Neural progenitor cell (in vitro differentiated cells): ENCODE measurements around the gene BRAT1. TPM values are rescaled to one million over a fixed set of nuclear protein-coding genes. Genes with fewer than 3 reads are reported as not detected.

Source experiments
- DNase-seq: peaks from one replicate; pipeline ENCODE4 v3.0.0-alpha.2; 2016; ENCODE audit warnings: low spot score
- H2AFZ ChIP-seq: fragments of 200-600 bp; sonication (generic); replicated peaks from 2 replicates; pipeline ENCODE4 v1.6.1; 2016; ENCODE audit warnings: antibody characterized with exemption
- H3F3A ChIP-seq: fragments of 200-600 bp; sonication (generic); 2 replicates; pipeline ENCODE4 v1.6.1; 2016; ENCODE audit warnings: antibody characterized with exemption, low read depth
- H3K27ac ChIP-seq: fragments of 200-600 bp; sonication (generic); 2 replicates; pipeline ENCODE4 v1.5.1; 2016; ENCODE audit warnings: mild to moderate bottlenecking
- H3K27me3 ChIP-seq: fragments of 200-600 bp; sonication (generic); 2 replicates; pipeline ENCODE4 v1.6.1; 2016; ENCODE audit warnings: mild to moderate bottlenecking, moderate library complexity
- H3K36me3 ChIP-seq: fragments of 200-600 bp; sonication (generic); 2 replicates; pipeline ENCODE4 v1.5.1; 2016
- H3K4me1 ChIP-seq: fragments of 200-600 bp; sonication (generic); 2 replicates; pipeline ENCODE4 v1.6.1; 2016; ENCODE audit warnings: mixed run types
- H3K4me2 ChIP-seq: fragments of 200-600 bp; sonication (generic); 2 replicates; pipeline ENCODE4 v1.6.1; 2016
- H3K4me3 ChIP-seq: fragments of 200-600 bp; sonication (generic); 2 replicates; pipeline ENCODE4 v1.5.1; 2016
- H3K79me2 ChIP-seq: fragments of 200-600 bp; sonication (generic); 2 replicates; pipeline ENCODE4 v1.6.1; 2016; ENCODE audit warnings: low read depth
- H3K9ac ChIP-seq: fragments of 200-600 bp; sonication (generic); 2 replicates; pipeline ENCODE4 v1.6.1; 2016
- H3K9me3 ChIP-seq: fragments of 200-600 bp; sonication (generic); 2 replicates; pipeline ENCODE4 v1.5.1; 2016; ENCODE audit warnings: low read depth
- H4K20me1 ChIP-seq: fragments of 200-600 bp; sonication (generic); 2 replicates; pipeline ENCODE4 v1.6.1; 2016; ENCODE audit warnings: low read depth
- H3K27ac Mint-ChIP-seq: 3 replicates; pipeline ENCODE4 v1.8.0; 2021; ENCODE audit warnings: mixed read lengths
- H3K27me3 Mint-ChIP-seq: 2 replicates; pipeline ENCODE4 v1.8.0; 2022; ENCODE audit warnings: low read depth, mild to moderate bottlenecking, inconsistent platforms, moderate library complexity, mixed read lengths; ENCODE audit not compliant: insufficient read depth
- H3K36me3 Mint-ChIP-seq: 3 replicates; pipeline ENCODE4 v1.8.0; 2021; ENCODE audit warnings: mixed read lengths
- H3K4me1 Mint-ChIP-seq: 3 replicates; pipeline ENCODE4 v1.8.0; 2021; ENCODE audit warnings: mixed read lengths
- H3K4me3 Mint-ChIP-seq: 3 replicates; pipeline ENCODE4 v1.8.0; 2021; ENCODE audit warnings: mild to moderate bottlenecking, moderate library complexity, mixed read lengths
- H3K9me3 Mint-ChIP-seq: 3 replicates; pipeline ENCODE4 v1.8.0; 2020; ENCODE audit warnings: mixed read lengths
- EZH2 ChIP-seq: fragments of 200-600 bp; sonication (generic); IDR thresholded peaks from 2 replicates; pipeline ENCODE4 v1.6.1; 2017; ENCODE audit warnings: antibody characterized with exemption, mild to moderate bottlenecking, moderate library complexity
- EZH2phosphoT487 ChIP-seq: fragments of 200-600 bp; sonication (generic); IDR thresholded peaks from 2 replicates; pipeline ENCODE4 v1.6.1; 2017; ENCODE audit warnings: antibody characterized with exemption
- total RNA-seq: library from RNA; depleted of rRNA; stranded (reverse); fragments of >200 nt; gene quantifications from 2 replicates; pipeline ENCODE4 v1.2.3, GENCODE V29; 2015; ENCODE audit warnings: low replicate concordance
- TF ChIP-seq, protein P1 (sequence below): fragments of 200-600 bp; sonication (generic); IDR thresholded peaks from 2 replicates; pipeline ENCODE4 v1.5.1; 2017; ENCODE audit warnings: antibody characterized with exemption, mild to moderate bottlenecking

BRAT1 gene
- total RNA-seq, 1 donor from 2014 or later = 9.3 TPM

DNA sequence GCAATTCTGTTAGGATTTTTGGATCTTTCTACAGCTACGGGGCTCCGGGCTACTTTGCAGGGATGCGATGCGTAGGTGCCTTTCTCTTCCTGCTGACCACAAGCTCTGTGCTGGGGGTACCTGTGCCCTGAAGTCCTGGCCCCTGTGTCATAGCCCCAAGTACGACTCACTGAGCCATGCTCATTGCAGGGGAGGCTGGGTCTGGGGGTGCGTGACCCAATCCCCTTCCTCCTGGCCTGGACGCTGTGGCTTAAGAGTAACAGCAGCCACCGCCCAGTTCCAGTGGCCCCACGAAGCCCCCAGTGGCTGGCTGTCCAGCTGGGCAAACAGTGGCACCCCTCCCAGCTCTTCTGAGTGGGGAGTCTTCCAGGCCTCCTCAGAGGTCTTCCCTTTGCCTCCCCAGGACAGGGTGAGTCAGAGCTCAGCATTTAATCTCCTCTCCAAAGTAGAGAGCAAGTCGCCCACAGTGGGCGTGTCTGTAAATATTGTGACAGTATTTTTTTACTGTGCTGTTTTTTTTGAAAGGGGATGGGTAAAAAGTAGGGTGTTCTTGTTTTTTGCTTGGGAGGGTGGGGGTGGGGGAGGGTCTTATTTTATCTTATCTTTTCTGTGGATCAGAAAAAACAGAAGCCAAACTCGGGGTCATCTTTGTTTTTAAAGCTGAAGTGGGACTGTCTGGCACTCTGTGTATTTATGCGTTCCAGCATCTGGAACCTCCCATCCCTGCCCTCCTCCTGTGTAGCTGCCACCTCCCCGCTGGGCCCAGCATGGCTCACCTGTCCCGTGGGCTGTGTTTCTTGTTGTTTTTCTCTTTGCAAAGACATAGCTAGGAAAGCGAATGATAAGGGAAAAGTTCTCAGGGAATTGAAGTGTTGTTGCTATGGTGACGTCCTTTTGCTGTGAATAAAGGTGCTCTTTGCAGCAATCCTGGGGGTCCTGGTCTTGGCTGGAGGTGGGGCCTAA, 27.5 kb downstream of the BRAT1 start:
- peak overlapping the region; percentile 25 for H3K27ac ChIP-seq
- H3K4me3 Mint-ChIP-seq = peak overlapping the region; percentile 52
- no peak overlapping the region for H3K4me2 ChIP-seq
- H3K79me2 ChIP-seq = peaks cover 40% of the 10 kb centered on the region
- TF ChIP-seq, protein P1, sequence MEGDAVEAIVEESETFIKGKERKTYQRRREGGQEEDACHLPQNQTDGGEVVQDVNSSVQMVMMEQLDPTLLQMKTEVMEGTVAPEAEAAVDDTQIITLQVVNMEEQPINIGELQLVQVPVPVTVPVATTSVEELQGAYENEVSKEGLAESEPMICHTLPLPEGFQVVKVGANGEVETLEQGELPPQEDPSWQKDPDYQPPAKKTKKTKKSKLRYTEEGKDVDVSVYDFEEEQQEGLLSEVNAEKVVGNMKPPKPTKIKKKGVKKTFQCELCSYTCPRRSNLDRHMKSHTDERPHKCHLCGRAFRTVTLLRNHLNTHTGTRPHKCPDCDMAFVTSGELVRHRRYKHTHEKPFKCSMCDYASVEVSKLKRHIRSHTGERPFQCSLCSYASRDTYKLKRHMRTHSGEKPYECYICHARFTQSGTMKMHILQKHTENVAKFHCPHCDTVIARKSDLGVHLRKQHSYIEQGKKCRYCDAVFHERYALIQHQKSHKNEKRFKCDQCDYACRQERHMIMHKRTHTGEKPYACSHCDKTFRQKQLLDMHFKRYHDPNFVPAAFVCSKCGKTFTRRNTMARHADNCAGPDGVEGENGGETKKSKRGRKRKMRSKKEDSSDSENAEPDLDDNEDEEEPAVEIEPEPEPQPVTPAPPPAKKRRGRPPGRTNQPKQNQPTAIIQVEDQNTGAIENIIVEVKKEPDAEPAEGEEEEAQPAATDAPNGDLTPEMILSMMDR = no peak
- TF ChIP-seq EZH2phosphoT487 (no peak), EZH2 (no peak)
- no peak overlapping the region for H3K9ac ChIP-seq
- no peaks in the 10 kb centered on the region for H3K27me3 ChIP-seq
- no peaks in the 10 kb centered on the region for H3K36me3 ChIP-seq
- H3K36me3 Mint-ChIP-seq = peaks cover 5% of the 10 kb centered on the region
- H3F3A ChIP-seq = peaks cover 74% of the 10 kb centered on the region
- peaks cover 45% of the 10 kb centered on the region for H3K4me1 Mint-ChIP-seq
- H3K27ac Mint-ChIP-seq = peak overlapping the region; percentile 76
- peaks cover 38% of the 10 kb centered on the region for H3K4me1 ChIP-seq
- no peak overlapping the region for H3K4me3 ChIP-seq
- peaks cover 6% of the 10 kb centered on the region for H3K27me3 Mint-ChIP-seq
- no peak for DNase-seq
- H3K9me3 ChIP-seq = no peaks in the 10 kb centered on the region
- peaks cover 83% of the 10 kb centered on the region for H4K20me1 ChIP-seq
- H2AFZ ChIP-seq = no peak overlapping the region
- H3K9me3 Mint-ChIP-seq = no peaks in the 10 kb centered on the region

DNA sequence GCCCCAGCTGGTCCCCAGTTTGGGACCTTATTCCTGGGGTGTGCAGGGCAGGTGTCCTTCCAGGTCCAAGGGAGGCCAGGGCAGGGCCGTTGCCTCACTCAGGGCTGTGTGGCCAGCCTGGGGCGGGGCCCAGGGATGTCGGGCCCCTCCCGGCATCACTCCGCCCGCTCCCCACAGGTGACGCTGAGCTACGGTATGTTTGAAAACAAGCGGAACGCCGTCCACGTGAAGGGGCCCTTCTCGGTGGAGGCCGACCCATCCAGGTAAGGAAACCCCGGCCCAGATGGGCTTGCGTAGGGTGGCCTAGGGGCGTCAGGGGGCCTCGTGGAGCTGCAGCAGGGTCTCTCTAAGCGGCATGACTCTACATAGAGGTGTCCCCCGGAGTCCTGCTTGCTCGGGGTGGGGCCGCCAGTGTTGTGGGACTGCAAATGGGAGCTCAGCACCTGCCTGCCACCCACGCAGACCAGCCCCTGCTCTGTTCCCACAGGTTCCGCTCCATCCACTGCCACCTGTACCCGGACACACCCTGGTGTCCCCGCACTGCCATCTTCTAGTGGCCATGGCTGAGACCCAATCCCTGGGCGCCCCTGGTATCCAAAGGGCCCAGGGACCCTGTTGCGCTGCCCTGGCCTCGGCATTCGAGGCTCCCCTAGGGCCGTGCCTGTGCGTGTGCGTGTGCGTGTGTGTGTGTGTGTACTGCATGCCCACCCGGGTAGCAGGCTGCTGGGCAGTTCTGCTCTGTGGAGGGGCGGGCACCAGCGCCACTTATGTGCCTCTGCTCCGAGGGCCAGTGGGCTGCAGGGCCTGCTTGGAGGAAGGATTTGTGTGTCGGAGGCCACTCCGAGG, 28.4 kb downstream of the BRAT1 start:
- Histone ChIP-seq H3K27ac (no peak overlapping the region), H3K4me3 (no peak overlapping the region), H3F3A (peaks cover 82% of the 10 kb centered on the region), H3K27me3 (no peaks in the 10 kb centered on the region), H3K9me3 (no peaks in the 10 kb centered on the region), H3K36me3 (no peaks in the 10 kb centered on the region), H4K20me1 (peaks cover 92% of the 10 kb centered on the region), H3K79me2 (peaks cover 49% of the 10 kb centered on the region), H3K4me1 (peaks cover 47% of the 10 kb centered on the region), H3K9ac (no peak overlapping the region), H3K4me2 (no peak overlapping the region), H2AFZ (no peak overlapping the region)
- peaks cover 7% of the 10 kb centered on the region for H3K27me3 Mint-ChIP-seq
- no peak for DNase-seq
- H3K4me3 Mint-ChIP-seq = peak overlapping the region; percentile 38
- peaks cover 6% of the 10 kb centered on the region for H3K36me3 Mint-ChIP-seq
- H3K9me3 Mint-ChIP-seq = no peaks in the 10 kb centered on the region
- TF ChIP-seq EZH2phosphoT487 (no peak), EZH2 (no peak)
- TF ChIP-seq, protein P1 = no peak
- no peak overlapping the region for H3K27ac Mint-ChIP-seq
- H3K4me1 Mint-ChIP-seq = peaks cover 49% of the 10 kb centered on the region

DNA sequence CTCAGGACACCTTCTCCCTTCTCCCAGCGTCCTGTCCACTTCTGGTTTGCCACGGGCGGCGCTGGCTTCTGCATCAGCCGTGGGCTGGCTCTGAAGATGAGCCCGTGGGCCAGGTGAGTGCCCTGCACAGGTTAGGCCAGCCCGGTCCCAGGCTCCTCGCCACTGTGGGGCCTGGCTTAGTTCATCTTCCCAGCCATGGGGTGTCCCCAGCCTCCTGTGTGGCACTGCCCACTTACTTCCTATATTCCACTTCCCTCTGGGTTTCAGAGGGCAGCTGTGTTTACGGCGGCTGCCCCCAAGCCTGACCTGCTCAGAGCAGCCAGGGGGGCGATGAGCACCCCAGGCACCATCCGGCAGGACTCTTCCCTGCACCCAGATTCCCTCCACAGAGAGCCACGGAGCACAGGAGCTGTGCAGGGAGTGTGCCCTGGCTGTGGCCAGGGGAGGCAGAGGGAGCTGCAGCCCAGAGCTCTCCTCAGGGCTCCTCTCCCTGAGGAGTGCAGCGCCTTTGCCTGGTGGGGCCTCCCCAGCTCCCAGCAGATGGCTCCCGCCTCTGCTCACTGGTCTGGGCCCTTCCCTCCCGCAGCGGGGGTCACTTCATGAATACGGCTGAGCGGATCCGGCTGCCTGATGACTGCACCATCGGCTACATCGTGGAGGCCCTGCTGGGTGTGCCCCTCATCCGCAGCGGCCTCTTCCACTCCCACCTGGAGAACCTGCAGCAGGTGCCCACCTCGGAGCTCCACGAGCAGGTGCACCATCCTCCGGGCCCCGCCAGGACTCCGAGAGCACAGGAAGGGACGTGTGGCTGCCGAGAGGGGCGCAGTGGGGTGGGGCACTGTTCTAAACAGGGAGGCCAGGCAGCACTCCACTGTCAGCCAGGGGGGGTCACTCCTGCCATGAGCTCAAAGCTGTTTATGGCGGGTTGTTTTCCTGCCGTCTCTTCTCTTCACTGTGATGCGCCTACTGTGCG, 29.4 kb downstream of the BRAT1 start:
- H3K79me2 ChIP-seq = peaks cover 59% of the 10 kb centered on the region
- no peaks in the 10 kb centered on the region for H3K36me3 ChIP-seq
- peaks cover 86% of the 10 kb centered on the region for H3F3A ChIP-seq
- H3K27me3 ChIP-seq = no peaks in the 10 kb centered on the region
- peaks cover 99% of the 10 kb centered on the region for H4K20me1 ChIP-seq
- DNase-seq = no peak
- no peak overlapping the region for H3K4me3 ChIP-seq
- H3K9ac ChIP-seq = no peak overlapping the region
- Mint-ChIP-seq H3K36me3 (peaks cover 7% of the 10 kb centered on the region), H3K27ac (no peak overlapping the region), H3K4me3 (peak overlapping the region; percentile 38), H3K9me3 (no peaks in the 10 kb centered on the region), H3K4me1 (peaks cover 49% of the 10 kb centered on the region), H3K27me3 (peaks cover 11% of the 10 kb centered on the region)
- TF ChIP-seq, protein P1 = no peak
- TF ChIP-seq EZH2phosphoT487 (no peak), EZH2 (no peak)
- no peak overlapping the region for H3K4me2 ChIP-seq
- no peaks in the 10 kb centered on the region for H3K9me3 ChIP-seq
- H3K4me1 ChIP-seq = peaks cover 51% of the 10 kb centered on the region
- H3K27ac ChIP-seq = no peak overlapping the region
- no peak overlapping the region for H2AFZ ChIP-seq
